Measurements from ENCODE around the gene ADRA2B.
A peak's percentile ranks its signal among the peaks of the same experiment; 100 is the strongest.

Gene ADRA2B

GRCh38 chr2:96109931-96110511, 6.3 kb downstream of the ADRA2B start:
- no peak overlapping the region for H3K4me3 ChIP-seq (ENCODE audit: insufficient read length, low read depth)
- no peak for DNase-seq (ENCODE audit: low read depth, low spot score)
- H3K4me1 ChIP-seq (ENCODE audit: insufficient read depth, insufficient read length), result peaks cover 28% of the 10 kb centered on the region
- peaks cover 11% of the 10 kb centered on the region; the same call in 1 of the 2 replicates for H3K9me3 ChIP-seq (ENCODE audit: insufficient read depth, low read length)
- H3K9ac ChIP-seq (ENCODE audit: insufficient read length, low read depth), result no peak overlapping the region
- TF ChIP-seq YY1 (IDR thresholded peaks at IDR 0.05; ENCODE audit: insufficient read depth, insufficient read length) (no peak), SUZ12 (IDR thresholded peaks at IDR 0.05; ENCODE audit: extremely low read depth, insufficient read depth, insufficient read length) (no peak), ZNF274 (IDR thresholded peaks at IDR 0.05; ENCODE audit: low read depth, low read length) (no peak)
- H3K36me3 ChIP-seq (ENCODE audit: insufficient read depth, insufficient read length, low read length), result no peaks in the 10 kb centered on the region
- peaks cover 2% of the 10 kb centered on the region for H3K27me3 ChIP-seq (ENCODE audit: insufficient read depth, insufficient read length)

GRCh38 chr2:96109361-96109680, 7.0 kb downstream of the ADRA2B start:
- no peak for DNase-seq (ENCODE audit: low read depth, low spot score)
- TF ChIP-seq ZNF274 (IDR thresholded peaks at IDR 0.05; ENCODE audit: low read depth, low read length) (no peak), YY1 (IDR thresholded peaks at IDR 0.05; ENCODE audit: insufficient read depth, insufficient read length) (no peak), SUZ12 (IDR thresholded peaks at IDR 0.05; ENCODE audit: extremely low read depth, insufficient read depth, insufficient read length) (no peak)
- H3K4me1 ChIP-seq (ENCODE audit: insufficient read depth, insufficient read length), result peaks cover 29% of the 10 kb centered on the region
- H3K9me3 ChIP-seq (ENCODE audit: insufficient read depth, low read length), result peaks cover 17% of the 10 kb centered on the region; the same call in 1 of the 2 replicates
- no peak overlapping the region for H3K4me3 ChIP-seq (ENCODE audit: insufficient read length, low read depth)
- H3K36me3 ChIP-seq (ENCODE audit: insufficient read depth, insufficient read length, low read length), result no peaks in the 10 kb centered on the region
- H3K27me3 ChIP-seq (ENCODE audit: insufficient read depth, insufficient read length), result no peaks in the 10 kb centered on the region
- H3K9ac ChIP-seq (ENCODE audit: insufficient read length, low read depth), result peak overlapping the region; percentile 6

GRCh38 chr2:96108541-96109360, 7.6 kb downstream of the ADRA2B start:
- H3K36me3 ChIP-seq (ENCODE audit: insufficient read depth, insufficient read length, low read length), result no peaks in the 10 kb centered on the region
- peaks cover 31% of the 10 kb centered on the region for H3K4me1 ChIP-seq (ENCODE audit: insufficient read depth, insufficient read length)
- H3K27me3 ChIP-seq (ENCODE audit: insufficient read depth, insufficient read length), result no peaks in the 10 kb centered on the region
- H3K4me3 ChIP-seq (ENCODE audit: insufficient read length, low read depth), result no peak overlapping the region
- TF ChIP-seq YY1 (IDR thresholded peaks at IDR 0.05; ENCODE audit: insufficient read depth, insufficient read length), result no peak
- no peak for TF ChIP-seq SUZ12 (IDR thresholded peaks at IDR 0.05; ENCODE audit: extremely low read depth, insufficient read depth, insufficient read length)
- no peak for TF ChIP-seq ZNF274 (IDR thresholded peaks at IDR 0.05; ENCODE audit: low read depth, low read length)
- peak overlapping the region; percentile 63 for H3K9ac ChIP-seq (ENCODE audit: insufficient read length, low read depth)
- peaks cover 17% of the 10 kb centered on the region; the same call in 1 of the 2 replicates for H3K9me3 ChIP-seq (ENCODE audit: insufficient read depth, low read length)
- no peak for DNase-seq (ENCODE audit: low read depth, low spot score)

- Histone ChIP-seq H3K9ac (ENCODE audit: insufficient read length, low read depth) (peak overlapping the region; percentile 63), H3K36me3 (ENCODE audit: insufficient read depth, insufficient read length, low read length) (no peaks in the 10 kb centered on the region), H3K9me3 (ENCODE audit: insufficient read depth, low read length) (peaks cover 17% of the 10 kb centered on the region; the same call in 1 of the 2 replicates), H3K27me3 (ENCODE audit: insufficient read depth, insufficient read length) (no peaks in the 10 kb centered on the region), H3K4me3 (ENCODE audit: insufficient read length, low read depth) (no peak overlapping the region), H3K4me1 (ENCODE audit: insufficient read depth, insufficient read length) (peaks cover 35% of the 10 kb centered on the region)
- TF ChIP-seq ZNF274 (IDR thresholded peaks at IDR 0.05; ENCODE audit: low read depth, low read length) (no peak), SUZ12 (IDR thresholded peaks at IDR 0.05; ENCODE audit: extremely low read depth, insufficient read depth, insufficient read length) (no peak), YY1 (IDR thresholded peaks at IDR 0.05; ENCODE audit: insufficient read depth, insufficient read length) (no peak)
- no peak for DNase-seq (ENCODE audit: low read depth, low spot score)
These were observed 8.2 kb downstream of the ADRA2B start for GRCh38 chr2:96108151-96108540.

DNA sequence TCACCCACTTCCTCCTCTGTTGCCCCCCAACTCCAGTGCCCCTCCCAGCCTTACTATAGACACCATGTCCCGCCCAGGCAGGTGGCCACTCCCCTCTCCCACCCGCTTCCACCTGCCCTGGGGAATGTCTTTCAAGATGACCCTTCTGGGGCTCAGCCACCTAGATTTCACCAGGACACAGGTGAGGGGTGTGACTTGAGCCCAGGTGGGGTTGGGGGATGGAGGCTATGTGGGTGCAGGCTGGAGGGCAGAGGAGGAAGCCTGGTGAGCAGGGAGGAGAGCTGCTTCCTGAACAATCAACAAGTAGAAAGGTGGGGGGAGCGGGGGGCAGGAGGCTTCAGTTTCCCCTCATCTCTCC, 8.7 kb downstream of the ADRA2B start:
- peaks cover 35% of the 10 kb centered on the region for H3K4me1 ChIP-seq (ENCODE audit: insufficient read depth, insufficient read length)
- no peak overlapping the region for H3K4me3 ChIP-seq (ENCODE audit: insufficient read length, low read depth)
- H3K9ac ChIP-seq (ENCODE audit: insufficient read length, low read depth), result no peak overlapping the region
- H3K36me3 ChIP-seq (ENCODE audit: insufficient read depth, insufficient read length, low read length), result no peaks in the 10 kb centered on the region
- no peak for DNase-seq (ENCODE audit: low read depth, low spot score)
- peaks cover 17% of the 10 kb centered on the region; the same call in 1 of the 2 replicates for H3K9me3 ChIP-seq (ENCODE audit: insufficient read depth, low read length)
- TF ChIP-seq YY1 (IDR thresholded peaks at IDR 0.05; ENCODE audit: insufficient read depth, insufficient read length) (no peak), SUZ12 (IDR thresholded peaks at IDR 0.05; ENCODE audit: extremely low read depth, insufficient read depth, insufficient read length) (no peak), ZNF274 (IDR thresholded peaks at IDR 0.05; ENCODE audit: low read depth, low read length) (no peak)
- no peaks in the 10 kb centered on the region for H3K27me3 ChIP-seq (ENCODE audit: insufficient read depth, insufficient read length)

GRCh38 chr2:96106991-96107707, 9.2 kb downstream of the ADRA2B start:
- H3K4me1 ChIP-seq (ENCODE audit: insufficient read depth, insufficient read length), result peaks cover 33% of the 10 kb centered on the region
- no peak for TF ChIP-seq YY1 (IDR thresholded peaks at IDR 0.05; ENCODE audit: insufficient read depth, insufficient read length)
- TF ChIP-seq ZNF274 (IDR thresholded peaks at IDR 0.05; ENCODE audit: low read depth, low read length), result no peak
- no peak overlapping the region for H3K9ac ChIP-seq (ENCODE audit: insufficient read length, low read depth)

More at GRCh38 chr2:96106991-96107707, 9.2 kb downstream of the ADRA2B start:
- DNase-seq (ENCODE audit: low read depth, low spot score), result no peak
- Histone ChIP-seq H3K36me3 (ENCODE audit: insufficient read depth, insufficient read length, low read length) (no peaks in the 10 kb centered on the region), H3K4me3 (ENCODE audit: insufficient read length, low read depth) (no peak overlapping the region), H3K27me3 (ENCODE audit: insufficient read depth, insufficient read length) (no peaks in the 10 kb centered on the region), H3K9me3 (ENCODE audit: insufficient read depth, low read length) (peaks cover 17% of the 10 kb centered on the region; the same call in 1 of the 2 replicates)

All from NT2/D1 (cell line).